Psoas muscle (tissue), 8 donors: ENCODE data around the gene TAAR1. TPM values are rescaled to one million over a fixed set of nuclear protein-coding genes. Genes with fewer than 3 reads are reported as not detected.

Experiments
- ATAC-seq, 4 donors: fragments of 200-7000 bp; cut with Tn5 transposase; one replicate each; pipeline ENCODE4 v1.9.1; 2020; ENCODE audit warnings: moderate library complexity in 3 of 4, mild to moderate bottlenecking in 2 of 4
- DNase-seq, 2 donors: peaks; one replicate each; pipeline ENCODE4 v3.0.0-alpha.2; 2020
- H3K27ac ChIP-seq: fragments of 200-600 bp; one replicate; pipeline ENCODE4 v1.8.0; 2022
- H3K27me3 ChIP-seq, 3 donors: fragments of 200-600 bp in 1 of 3; one replicate each; pipeline versions ENCODE4 v1.6.1 to v1.8.0; 2013 to 2022; ENCODE audit warnings: low read length in 2 of 3, mild to moderate bottlenecking in 2 of 3, moderate library complexity in 1 of 3; ENCODE audit not compliant: insufficient read depth in 3 of 3
- H3K36me3 ChIP-seq, 2 donors: fragments of 200-600 bp in 1 of 2; one replicate each; pipeline versions ENCODE4 v1.6.1 to v1.8.0; 2013 to 2022; ENCODE audit warnings: low read depth in 1 of 2, mild to moderate bottlenecking in 1 of 2, moderate library complexity in 1 of 2; ENCODE audit not compliant: insufficient read depth in 1 of 2
- H3K4me1 ChIP-seq: fragments of 200-600 bp; one replicate; pipeline ENCODE4 v1.8.0; 2022
- H3K4me3 ChIP-seq: fragments of 200-600 bp; one replicate; pipeline ENCODE4 v1.8.0; 2022; ENCODE audit warnings: mild to moderate bottlenecking
- H3K9me3 ChIP-seq: fragments of 200-600 bp; one replicate; pipeline ENCODE4 v1.8.0; 2022
- CTCF ChIP-seq: fragments of 200-600 bp; IDR thresholded peaks from one replicate; pipeline ENCODE4 v1.8.0; 2022; ENCODE audit warnings: antibody characterized with exemption
- WGBS, 3 donors: extraction: QIAGEN DNeasy Blood & Tissue Kit; methylation state at CpG; one replicate each; pipeline versions ENCODE4 v1.1.6 to v1.1.7; 2013; 5-methylcytosine and 5-hydroxymethylcytosine counted together
- intact Hi-C, 2 donors: fragments of 100-400 bp; cut with DNase I; formaldehyde crosslinking; loops; one replicate each; pipeline versions ENCODE4 v1.11.0 to v1.14.2; 2022
- polyA plus RNA-seq, 3 donors: library from polyadenylated mRNA; stranded (reverse); fragments of 200-250 nt; gene quantifications; one replicate each; pipeline ENCODE4 v1.2.3, GENCODE V29; 2013
- total RNA-seq, 4 donors: library from RNA; stranded (reverse); fragmentation: NEBNext Ultra II Directional in 2 of 4; extraction: Animal tissue kit (Norgen Biotek cat#: 25700) in 2 of 4; gene quantifications; one replicate each; pipeline versions ENCODE4 v1.2.1 to v1.2.4, GENCODE V29; 2021 to 2023
- donor health status: healthy with polysubstance abuse.
- donor health status: DM: no; HTN: no; CAD: no; lungs with moderate emphysema.
- donor health status: Bipolar disorder and iron deficiency.
- donor health status: healthy.
- donor health status: DM: yes; HTN: yes; CAD: no.
- donor health status: DM: no; HTN: no; CAD: no.
- donor health status: DM: no; HTN: no; CAD: no.
- donor health status: DM: yes; HTN: yes; CAD: no.

TAAR1 gene
- total and polyA plus RNA-seq, 7 donors: not detected

- no peak overlapping the region for H3K27ac ChIP-seq
- intact Hi-C loops: loop anchor here in 1 of 2 donors (10.0 kb wide), 1 partner anchor 89 kb away; no protein-coding TSS in a partner anchor
- H3K4me3 ChIP-seq: no peak overlapping the region
- no peaks in the 10 kb centered on the region for H3K36me3 ChIP-seq
- TF ChIP-seq CTCF: no peak
- peaks cover 0 to 2% (median 0%) of the 10 kb centered on the region in 3 donors for H3K27me3 ChIP-seq
- no peaks in the 10 kb centered on the region for H3K9me3 ChIP-seq
- ATAC-seq (no peak), DNase-seq (no peak)
- no peaks in the 10 kb centered on the region for H3K4me1 ChIP-seq
Observed at GRCh38 chr6:132675749-132676148, 16.8 kb upstream of the TAAR1 start.

GRCh38 chr6:132675002-132675401 is 16.0 kb upstream of the TAAR1 start:
- DNase-seq (no peak), ATAC-seq (no peak)
- Histone ChIP-seq H3K4me1 (no peaks in the 10 kb centered on the region), H3K27ac (no peak overlapping the region), H3K4me3 (no peak overlapping the region), H3K9me3 (no peaks in the 10 kb centered on the region), H3K36me3 (no peaks in the 10 kb centered on the region), H3K27me3 (peaks cover 0 to 2% (median 0%) of the 10 kb centered on the region in 3 donors)
- 63 to 70% (median 65%) methylated on average over 3 of the region's 3 CpGs for WGBS, 3 donors
- TF ChIP-seq CTCF: no peak
- intact Hi-C loops: loop anchor here in 1 of 2 donors (10.0 kb wide), 1 partner anchor 90 kb away; no protein-coding TSS in a partner anchor

GRCh38 chr6:132673376-132674094 is 14.6 kb upstream of the TAAR1 start:
- H3K4me3 ChIP-seq: no peak overlapping the region
- WGBS, 3 donors: 73 to 76% (median 75%) methylated on average over 10 of the region's 10 CpGs
- peaks cover 0 to 2% (median 0%) of the 10 kb centered on the region in 3 donors for H3K27me3 ChIP-seq
- no peaks in the 10 kb centered on the region for H3K9me3 ChIP-seq
- intact Hi-C loops: loop anchor here in 1 of 2 donors (5.0 to 10.0 kb wide), 2 partner anchors 91 to 124 kb away; partner anchors contain the start of gene SLC18B1
- no peaks in the 10 kb centered on the region for H3K4me1 ChIP-seq
- no peaks in the 10 kb centered on the region for H3K36me3 ChIP-seq
- ATAC-seq (no peak), DNase-seq (no peak)
- H3K27ac ChIP-seq: no peak overlapping the region
- TF ChIP-seq CTCF: no peak

GRCh38 chr6:132671295-132671694 is 12.3 kb upstream of the TAAR1 start:
- H3K27ac ChIP-seq: no peak overlapping the region
- DNase-seq: no peak
- no peak for TF ChIP-seq CTCF
- intact Hi-C loops: loop anchor here in 1 of 2 donors (5.0 to 10.0 kb wide), 2 partner anchors 94 to 126 kb away; partner anchors contain the start of gene SLC18B1
- no peak overlapping the region for H3K4me3 ChIP-seq
- H3K27me3 ChIP-seq: peaks cover 0 to 2% (median 0%) of the 10 kb centered on the region in 3 donors
- H3K36me3 ChIP-seq: no peaks in the 10 kb centered on the region
- no peaks in the 10 kb centered on the region for H3K4me1 ChIP-seq
- H3K9me3 ChIP-seq: no peaks in the 10 kb centered on the region
- ATAC-seq: no peak
- 82 to 93% (median 90%) methylated on average over 1 of the region's 1 CpG for WGBS, 3 donors
